ENCODE data around the gene QPCTL. TPM values are rescaled to one million over a fixed set of nuclear protein-coding genes. Genes with fewer than 3 reads are reported as not detected.
A peak's percentile ranks its signal among the peaks of the same experiment; 100 is the strongest.

QPCTL gene
- total and polyA plus RNA-seq, 2 of the 13 experiments (the other 11 are each of a cell fraction or from before 2014, with no cell fraction given): 16.0 to 19.1 TPM

- TF ChIP-seq HINFP (CRISPR knock-in tag; IDR thresholded peaks at IDR 0.05; ENCODE audit: low read depth) (peak; percentile 83; the same call in 1 of the 2 replicates), SMAD1 (CRISPR knock-in tag; IDR thresholded peaks at IDR 0.05; ENCODE audit: borderline replicate concordance, low read depth) (no peak), PHF8 (CRISPR knock-in tag; IDR thresholded peaks at IDR 0.05) (peak; percentile 44; the same call in 1 of the 2 replicates), HMG20A (CRISPR knock-in tag; IDR thresholded peaks at IDR 0.05; ENCODE audit: borderline replicate concordance) (no peak; the same call in 1 of the 2 replicates), MEIS1 (CRISPR knock-in tag; IDR thresholded peaks at IDR 0.05; ENCODE audit: borderline replicate concordance) (no peak), ZBTB40 (IDR thresholded peaks at IDR 0.05) (no peak), ZBTB40 (CRISPR knock-in tag; IDR thresholded peaks at IDR 0.05) (no peak; the same call in 1 of the 2 replicates), ZNF772 (CRISPR knock-in tag; IDR thresholded peaks at IDR 0.05) (no peak; the same call in 1 of the 2 replicates), SAFB2 (CRISPR knock-in tag; IDR thresholded peaks at IDR 0.05; ENCODE audit: borderline replicate concordance, low read depth) (no peak), ZNF775 (CRISPR knock-in tag; IDR thresholded peaks at IDR 0.05; ENCODE audit: borderline replicate concordance) (no peak), ELF4 (CRISPR knock-in tag; IDR thresholded peaks at IDR 0.05; ENCODE audit: borderline replicate concordance) (peak; percentile 98), ZBTB38 (CRISPR knock-in tag; IDR thresholded peaks at IDR 0.05) (no peak), ZNF430 (CRISPR knock-in tag; IDR thresholded peaks at IDR 0.05) (no peak), KDM5A (IDR thresholded peaks at IDR 0.05; ENCODE audit: borderline replicate concordance, low read length) (no peak; the same call in 1 of the 2 replicates), ZBTB25 (CRISPR knock-in tag; IDR thresholded peaks at IDR 0.05) (no peak; the same call in 1 of the 2 replicates), EED (CRISPR knock-in tag; IDR thresholded peaks at IDR 0.05) (no peak), MXD4 (CRISPR knock-in tag; IDR thresholded peaks at IDR 0.05) (no peak)
Observed at GRCh38 chr19:45730368-45731288, 38.2 kb downstream of the QPCTL start, which contains the start of gene FBXO46 (continued).
